ENCODE results near the gene CPNE9. TPM values are rescaled to one million over a fixed set of nuclear protein-coding genes. Genes with fewer than 3 reads are reported as not detected.

CPNE9 gene
- total RNA-seq, 1 donor from 2014 or later: not detected

DNA sequence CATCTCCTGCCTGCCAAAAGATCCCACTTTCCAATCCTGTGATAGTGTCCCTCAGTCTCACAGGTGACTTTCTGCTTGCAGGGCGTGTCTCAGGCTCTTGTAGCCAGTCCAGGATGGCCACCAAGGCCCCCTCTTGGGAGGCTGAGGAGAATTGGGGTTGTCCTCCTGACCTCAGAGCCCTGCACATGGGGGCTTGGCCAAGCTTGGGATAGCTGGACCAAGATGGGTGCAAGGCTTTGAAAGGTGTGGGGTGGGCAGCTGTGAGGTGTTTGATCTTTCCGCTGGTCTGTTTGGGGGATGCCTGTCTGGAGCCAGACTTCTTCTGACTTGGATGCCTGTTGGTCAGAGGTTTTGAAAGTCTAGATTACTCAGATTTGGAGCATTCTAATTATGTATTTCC, 12.0 kb upstream of the CPNE9 start:
- H3K4me3 ChIP-seq (ENCODE audit: low read depth, low read length): no peak overlapping the region
- TF ChIP-seq, protein P1, sequence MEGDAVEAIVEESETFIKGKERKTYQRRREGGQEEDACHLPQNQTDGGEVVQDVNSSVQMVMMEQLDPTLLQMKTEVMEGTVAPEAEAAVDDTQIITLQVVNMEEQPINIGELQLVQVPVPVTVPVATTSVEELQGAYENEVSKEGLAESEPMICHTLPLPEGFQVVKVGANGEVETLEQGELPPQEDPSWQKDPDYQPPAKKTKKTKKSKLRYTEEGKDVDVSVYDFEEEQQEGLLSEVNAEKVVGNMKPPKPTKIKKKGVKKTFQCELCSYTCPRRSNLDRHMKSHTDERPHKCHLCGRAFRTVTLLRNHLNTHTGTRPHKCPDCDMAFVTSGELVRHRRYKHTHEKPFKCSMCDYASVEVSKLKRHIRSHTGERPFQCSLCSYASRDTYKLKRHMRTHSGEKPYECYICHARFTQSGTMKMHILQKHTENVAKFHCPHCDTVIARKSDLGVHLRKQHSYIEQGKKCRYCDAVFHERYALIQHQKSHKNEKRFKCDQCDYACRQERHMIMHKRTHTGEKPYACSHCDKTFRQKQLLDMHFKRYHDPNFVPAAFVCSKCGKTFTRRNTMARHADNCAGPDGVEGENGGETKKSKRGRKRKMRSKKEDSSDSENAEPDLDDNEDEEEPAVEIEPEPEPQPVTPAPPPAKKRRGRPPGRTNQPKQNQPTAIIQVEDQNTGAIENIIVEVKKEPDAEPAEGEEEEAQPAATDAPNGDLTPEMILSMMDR (IDR thresholded peaks at IDR 0.05; ENCODE audit: insufficient read depth, low read length, severe bottlenecking): no peak
- H3K27me3 ChIP-seq (ENCODE audit: control insufficient read depth, insufficient read depth, low read length): no peaks in the 10 kb centered on the region
- no peak for DNase-seq (ENCODE audit: low read depth)
- H3K36me3 ChIP-seq (ENCODE audit: control insufficient read depth, insufficient read depth, low read length): peaks cover 27% of the 10 kb centered on the region
- FAIRE-seq: no peak

DNA sequence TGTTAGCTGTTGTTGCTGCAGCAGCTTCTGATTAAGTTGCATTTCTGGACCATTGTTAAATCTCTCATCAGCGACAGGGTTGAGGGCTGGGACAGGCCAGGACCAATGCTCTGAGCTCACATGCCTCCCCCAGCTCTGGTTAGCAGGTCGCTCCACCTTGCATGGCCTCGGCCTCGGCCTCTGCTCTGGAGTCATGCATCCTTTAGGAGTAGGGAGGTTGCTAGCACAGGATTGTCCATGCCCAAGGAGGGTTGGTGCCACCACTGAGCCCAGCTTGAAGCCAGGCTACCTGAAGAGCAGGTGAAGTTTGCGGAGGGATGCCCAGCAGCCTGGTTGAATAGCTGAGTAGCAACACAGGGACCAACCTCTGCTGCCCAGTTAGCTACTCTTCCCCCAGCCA, 11.2 kb upstream of the CPNE9 start:
- TF ChIP-seq, protein P1 (IDR thresholded peaks at IDR 0.05; ENCODE audit: insufficient read depth, low read length, severe bottlenecking): no peak
- Histone ChIP-seq H3K36me3 (ENCODE audit: control insufficient read depth, insufficient read depth, low read length) (peaks cover 26% of the 10 kb centered on the region), H3K27me3 (ENCODE audit: control insufficient read depth, insufficient read depth, low read length) (no peaks in the 10 kb centered on the region), H3K4me3 (ENCODE audit: low read depth, low read length) (no peak overlapping the region)
- DNase-seq (ENCODE audit: low read depth): no peak
- no peak for FAIRE-seq

DNA sequence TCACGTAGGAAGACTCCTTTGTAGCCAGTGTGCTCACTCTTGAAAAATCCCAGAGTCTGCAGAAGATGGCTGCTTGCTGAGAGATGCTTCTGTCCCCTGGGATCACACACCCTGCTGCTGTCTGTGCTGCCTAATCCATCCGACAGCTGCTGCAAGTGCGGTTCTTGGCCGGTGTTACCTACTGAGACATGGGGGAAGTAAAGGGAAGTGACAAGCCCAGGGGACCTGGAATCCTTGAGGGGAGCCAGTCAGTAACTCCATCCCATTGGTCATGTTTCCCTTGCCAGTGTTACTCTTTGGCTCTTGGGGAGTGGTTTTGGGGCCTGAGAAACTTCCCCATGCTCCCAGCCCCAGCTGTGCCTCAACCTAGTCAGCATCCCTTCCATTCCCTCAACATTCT, 8.3 kb upstream of the CPNE9 start:
- Histone ChIP-seq H3K4me3 (ENCODE audit: low read depth, low read length) (no peak overlapping the region), H3K36me3 (ENCODE audit: control insufficient read depth, insufficient read depth, low read length) (peaks cover 12% of the 10 kb centered on the region), H3K27me3 (ENCODE audit: control insufficient read depth, insufficient read depth, low read length) (no peaks in the 10 kb centered on the region)
- FAIRE-seq (no peak), DNase-seq (ENCODE audit: low read depth) (no peak)
- TF ChIP-seq, protein P1 (IDR thresholded peaks at IDR 0.05; ENCODE audit: insufficient read depth, low read length, severe bottlenecking): no peak

DNA sequence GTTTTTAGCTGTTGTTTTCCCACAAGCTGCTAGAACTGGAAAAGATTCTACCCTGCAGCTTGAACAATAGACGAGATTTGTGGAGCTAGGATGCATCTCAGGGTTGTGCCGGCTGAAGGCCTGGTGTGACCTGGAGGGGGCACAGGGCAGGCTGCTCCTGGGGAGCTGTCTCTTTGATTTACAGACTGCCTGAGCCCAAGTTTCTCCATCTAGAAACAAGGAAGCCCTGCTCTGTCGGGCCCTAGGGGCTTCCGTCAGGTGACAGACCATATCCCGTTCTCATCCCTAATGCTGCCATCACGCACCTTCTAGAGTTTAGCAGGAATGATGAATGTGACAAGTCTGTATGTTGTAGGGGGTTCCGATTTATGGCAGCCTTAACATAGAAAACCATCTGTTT, 7.9 kb upstream of the CPNE9 start:
- H3K36me3 ChIP-seq (ENCODE audit: control insufficient read depth, insufficient read depth, low read length): peaks cover 12% of the 10 kb centered on the region
- no peak for FAIRE-seq

DNA sequence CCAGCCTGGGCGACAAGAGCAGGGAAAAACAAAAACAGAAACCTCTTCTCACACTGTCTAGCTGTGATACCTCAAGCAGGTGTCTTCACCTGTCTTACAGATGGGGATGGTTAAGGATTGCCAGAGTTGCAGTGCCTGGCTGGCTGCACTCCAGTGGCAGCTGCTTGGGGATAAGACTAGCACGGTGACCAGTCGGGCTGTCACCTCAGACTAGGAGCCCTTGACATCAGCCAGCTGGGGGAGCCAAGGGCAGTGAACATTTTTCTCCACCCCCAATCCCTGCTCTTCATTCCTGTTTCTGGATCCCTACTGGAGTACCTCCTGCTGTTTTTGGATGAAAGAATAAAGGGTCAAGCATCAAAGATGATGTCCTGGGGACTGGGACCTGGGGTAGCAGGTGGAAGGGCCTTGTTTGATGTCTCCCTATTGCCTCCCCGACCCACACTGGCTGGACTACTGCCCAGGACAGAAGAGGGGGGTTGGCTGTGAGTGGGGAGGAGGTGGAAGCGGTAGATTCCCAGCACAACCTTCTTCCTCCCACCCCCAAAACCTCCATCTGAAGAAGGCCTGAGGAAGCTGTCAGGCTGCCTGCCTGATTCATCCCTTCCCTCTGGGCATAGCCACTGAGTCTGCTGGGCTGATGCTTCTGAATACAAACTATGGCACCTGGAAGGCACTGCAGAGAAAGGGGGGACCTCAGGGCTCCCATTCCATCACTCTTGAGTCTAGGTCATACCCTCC, 7.0 kb upstream of the CPNE9 start:
- DNase-seq (ENCODE audit: low read depth) (no peak), FAIRE-seq (no peak)
- TF ChIP-seq, protein P1 (IDR thresholded peaks at IDR 0.05; ENCODE audit: insufficient read depth, low read length, severe bottlenecking): no peak
- Histone ChIP-seq H3K36me3 (ENCODE audit: control insufficient read depth, insufficient read depth, low read length) (peaks cover 8% of the 10 kb centered on the region), H3K4me3 (ENCODE audit: low read depth, low read length) (no peak overlapping the region), H3K27me3 (ENCODE audit: control insufficient read depth, insufficient read depth, low read length) (no peaks in the 10 kb centered on the region)

More for the DNA sequence above, 7.9 kb upstream of the CPNE9 start:
- no peak for DNase-seq (ENCODE audit: low read depth)
- no peak overlapping the region for H3K4me3 ChIP-seq (ENCODE audit: low read depth, low read length)
- no peaks in the 10 kb centered on the region for H3K27me3 ChIP-seq (ENCODE audit: control insufficient read depth, insufficient read depth, low read length)
- TF ChIP-seq, protein P1 (IDR thresholded peaks at IDR 0.05; ENCODE audit: insufficient read depth, low read length, severe bottlenecking): no peak

DNA sequence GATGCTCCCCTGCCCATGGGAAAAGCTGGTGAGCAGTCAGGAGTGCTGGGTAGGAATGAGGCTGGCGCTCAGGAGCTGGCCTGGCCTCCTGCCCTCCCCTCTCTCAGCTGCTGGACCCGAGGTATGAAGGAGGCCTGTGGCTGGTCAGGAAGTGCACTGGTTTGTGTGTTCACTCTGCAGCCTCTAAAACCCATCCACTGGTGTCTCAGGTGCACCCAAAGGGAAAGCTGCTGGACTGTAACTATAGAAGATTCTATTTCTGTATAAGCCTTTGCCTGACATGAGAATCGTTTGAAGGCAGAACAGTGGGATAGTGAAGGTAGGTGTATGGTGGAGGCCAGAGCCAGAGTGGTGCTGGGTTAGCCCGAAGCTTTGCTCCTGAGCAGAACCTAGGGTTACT, 5.7 kb upstream of the CPNE9 start:
- FAIRE-seq: no peak
- H3K36me3 ChIP-seq (ENCODE audit: control insufficient read depth, insufficient read depth, low read length): peaks cover 10% of the 10 kb centered on the region
- H3K27me3 ChIP-seq (ENCODE audit: control insufficient read depth, insufficient read depth, low read length): no peaks in the 10 kb centered on the region
- DNase-seq (ENCODE audit: low read depth): no peak
- TF ChIP-seq, protein P1 (IDR thresholded peaks at IDR 0.05; ENCODE audit: insufficient read depth, low read length, severe bottlenecking): no peak
- H3K4me3 ChIP-seq (ENCODE audit: low read depth, low read length): no peak overlapping the region
